Activated CD8-positive, alpha-beta memory T cell treated with anti-CD3 and anti-CD28 coated beads for 24 hours (primary cell): ENCODE results near the gene SLC12A3.
"Not testable (repeated sequence)": the region's sequence is repeated elsewhere in the genome, so short reads cannot be mapped to it uniquely, and the experiment has no call there.

Experiments used
- DNase-seq: peaks from one replicate; pipeline ENCODE4 v3.0.0-alpha.2; 2020

SLC12A3 gene

DNA sequence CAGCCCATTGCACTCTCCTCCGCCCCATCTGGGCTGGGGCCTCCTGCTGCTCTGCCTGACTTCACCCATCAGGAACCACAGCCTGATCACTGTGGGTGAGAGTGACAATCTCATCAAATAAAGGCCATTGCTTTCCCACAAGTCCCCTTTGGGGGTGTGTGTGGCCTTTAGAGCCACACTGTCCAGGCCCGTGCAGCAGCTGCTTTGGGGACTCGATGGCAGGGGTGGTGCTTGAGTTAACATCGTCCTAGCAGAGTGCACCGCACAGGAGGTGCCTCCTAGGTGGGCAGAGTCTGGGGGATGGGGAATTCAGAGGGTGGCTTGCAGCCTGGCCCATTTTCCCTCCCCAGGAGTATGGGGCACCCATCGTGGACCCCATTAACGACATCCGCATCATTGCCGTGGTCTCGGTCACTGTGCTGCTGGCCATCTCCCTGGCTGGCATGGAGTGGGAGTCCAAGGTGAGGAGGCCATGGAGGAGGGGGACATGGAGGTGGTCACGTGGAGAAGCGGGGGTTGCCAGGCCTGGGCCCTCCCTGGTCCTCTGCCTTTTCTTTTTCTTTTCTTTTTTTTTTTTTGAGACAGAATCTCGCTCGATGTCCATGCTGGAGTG lies 5.4 kb downstream of the SLC12A3 start:
- no peak for DNase-seq

- no peak for DNase-seq
Observed at GRCh38 chr16:56871172-56871593, 6.2 kb downstream of the SLC12A3 start.

DNA sequence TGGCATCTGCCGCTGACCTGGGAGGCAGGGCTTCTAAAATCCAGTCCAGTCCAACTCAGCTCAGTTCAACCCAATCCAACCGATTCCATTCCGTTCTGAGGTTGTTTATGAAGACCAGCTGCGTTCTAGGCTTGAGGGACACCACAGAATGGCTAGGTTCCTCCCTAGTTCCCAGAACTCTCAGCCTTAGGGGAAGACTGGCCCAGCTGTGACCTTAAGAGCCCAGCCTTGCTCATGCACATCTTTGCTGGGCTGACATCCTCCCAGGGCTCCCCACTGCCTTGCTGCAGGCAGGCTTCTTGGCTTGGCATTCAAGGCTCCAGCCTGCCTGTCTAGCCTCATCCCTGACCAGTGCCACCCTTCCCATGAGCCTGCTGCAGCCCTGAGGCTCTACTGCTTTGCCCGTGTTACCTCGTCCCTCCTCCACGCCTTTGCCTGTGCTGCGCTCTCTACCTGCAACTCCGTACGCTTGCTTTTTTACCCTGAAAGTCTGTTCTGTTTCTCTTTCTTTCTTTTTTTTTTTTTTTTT lies 7.9 kb downstream of the SLC12A3 start:
- no peak for DNase-seq

GRCh38 chr16:56874800-56875199 lies 9.8 kb downstream of the SLC12A3 start:
- DNase-seq: no peak

GRCh38 chr16:56876048-56876447 lies 11.0 kb downstream of the SLC12A3 start:
- no peak for DNase-seq

DNA sequence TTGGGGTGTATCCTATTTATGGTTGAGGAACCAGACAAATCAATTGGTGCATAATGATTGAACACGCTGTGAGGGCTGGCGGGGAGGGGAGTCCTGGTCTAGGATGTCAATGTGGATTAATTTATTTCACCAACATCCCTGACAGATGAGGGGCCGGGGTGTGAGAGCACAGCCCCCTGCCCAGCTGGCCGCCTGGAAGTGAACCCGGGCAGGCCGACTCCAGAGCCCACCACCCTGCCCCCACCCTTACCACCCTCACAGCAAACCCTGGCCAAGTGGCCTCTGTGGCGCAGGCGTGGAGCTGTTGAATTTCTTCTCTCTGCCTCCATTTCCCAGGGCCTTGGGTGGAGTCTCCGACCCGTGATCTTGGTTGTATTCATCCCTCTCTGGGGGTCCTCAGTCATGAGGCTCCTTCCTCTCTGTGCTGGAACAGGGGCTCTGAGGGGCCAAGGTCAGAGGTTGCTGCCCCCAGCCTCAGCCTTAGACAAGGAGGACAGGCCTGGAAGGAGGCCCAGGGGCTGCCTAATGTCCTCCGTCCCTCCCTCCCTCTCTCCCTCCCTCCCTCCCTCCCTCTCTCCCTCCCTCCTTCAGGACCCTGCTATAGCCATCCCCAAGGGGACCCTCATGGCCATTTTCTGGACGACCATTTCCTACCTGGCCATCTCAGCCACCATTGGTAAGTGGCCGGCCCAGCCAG lies 12.6 kb downstream of the SLC12A3 start:
- DNase-seq: no peak

DNA sequence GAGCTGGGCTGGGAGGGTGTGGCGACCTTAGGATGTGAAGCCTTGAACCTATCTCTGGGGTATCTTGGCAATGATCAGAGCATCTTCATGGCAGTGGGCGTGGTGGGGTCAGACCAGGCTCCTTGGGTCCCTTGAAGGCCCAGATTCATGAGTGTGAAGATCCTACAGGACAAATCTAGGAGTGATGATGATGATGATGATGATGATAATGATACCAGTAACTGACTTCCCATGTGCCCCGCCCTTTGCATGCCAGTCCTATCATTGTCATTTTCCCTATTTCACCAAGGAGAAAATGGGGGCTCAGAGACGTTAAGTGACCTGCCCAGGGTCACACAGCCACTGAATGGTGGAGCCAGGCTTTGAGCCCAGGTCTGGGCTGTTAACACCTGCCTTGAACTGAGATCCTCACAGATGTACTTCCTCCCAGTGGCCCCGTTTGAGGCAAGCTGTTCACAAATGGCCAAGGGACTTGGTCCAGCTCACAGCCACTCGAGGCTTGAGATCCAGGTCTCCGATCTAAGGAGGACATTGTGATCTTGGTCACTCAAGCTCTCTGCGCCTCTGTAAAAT lies 13.4 kb downstream of the SLC12A3 start:
- DNase-seq: no peak

DNA sequence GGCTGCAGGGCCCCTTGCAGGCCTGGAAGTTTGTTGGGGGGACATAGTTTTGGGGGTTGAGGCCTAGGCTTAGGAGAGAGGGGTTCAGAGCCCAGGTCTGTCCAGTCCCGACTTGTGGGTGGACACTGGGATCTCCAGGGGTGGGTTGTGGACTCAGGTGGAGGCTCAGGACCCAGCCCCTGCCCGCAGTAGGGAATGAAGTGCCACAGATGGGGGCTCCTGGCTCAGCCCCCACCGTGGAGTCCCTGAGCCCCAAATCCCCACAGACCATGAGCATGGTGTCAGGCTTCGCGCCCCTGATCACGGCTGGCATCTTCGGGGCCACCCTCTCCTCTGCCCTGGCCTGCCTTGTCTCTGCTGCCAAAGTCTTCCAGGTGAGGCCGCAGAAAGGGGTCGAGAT lies 14.3 kb downstream of the SLC12A3 start:
- DNase-seq: no peak

DNA sequence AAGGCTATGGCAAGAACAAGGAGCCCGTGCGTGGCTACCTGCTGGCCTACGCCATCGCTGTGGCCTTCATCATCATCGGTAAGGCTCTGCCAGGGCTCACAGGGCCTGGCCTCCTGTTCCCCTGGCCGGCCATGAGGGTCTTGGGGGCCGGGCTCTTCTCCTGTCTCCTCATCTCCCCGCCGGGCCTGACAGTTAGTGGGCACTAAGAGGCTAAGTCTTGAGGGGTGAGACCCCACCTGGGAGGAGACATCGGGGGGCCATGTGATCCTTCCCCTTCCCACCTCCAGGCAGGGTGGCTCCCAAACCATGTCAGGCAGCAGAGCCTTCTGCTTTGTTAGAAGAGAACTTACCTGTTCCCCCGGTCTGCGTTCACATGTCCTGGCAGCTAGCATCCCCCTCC lies 15.2 kb downstream of the SLC12A3 start:
- DNase-seq: no peak

DNA sequence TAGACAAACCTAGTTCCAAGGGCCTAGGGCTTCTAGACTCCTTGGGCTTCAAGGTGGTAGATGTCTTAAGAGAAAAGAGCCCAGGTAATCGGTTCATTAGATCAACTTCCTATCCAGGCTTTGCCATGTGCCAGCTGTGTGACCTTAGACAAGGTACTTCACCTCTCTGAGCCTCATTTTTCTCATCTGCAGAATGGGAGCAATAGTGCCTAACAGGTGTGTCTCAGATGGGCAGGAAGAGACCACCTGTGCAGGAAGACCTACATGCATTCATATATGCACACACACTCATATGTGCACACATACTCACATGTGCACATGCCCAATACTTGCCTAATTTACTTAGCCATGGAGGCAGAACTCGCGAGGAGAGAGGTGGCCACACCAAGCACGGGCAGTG lies 15.7 kb downstream of the SLC12A3 start:
- DNase-seq: no peak

GRCh38 chr16:56882077-56882800 lies 17.2 kb downstream of the SLC12A3 start:
- DNase-seq: no peak

DNA sequence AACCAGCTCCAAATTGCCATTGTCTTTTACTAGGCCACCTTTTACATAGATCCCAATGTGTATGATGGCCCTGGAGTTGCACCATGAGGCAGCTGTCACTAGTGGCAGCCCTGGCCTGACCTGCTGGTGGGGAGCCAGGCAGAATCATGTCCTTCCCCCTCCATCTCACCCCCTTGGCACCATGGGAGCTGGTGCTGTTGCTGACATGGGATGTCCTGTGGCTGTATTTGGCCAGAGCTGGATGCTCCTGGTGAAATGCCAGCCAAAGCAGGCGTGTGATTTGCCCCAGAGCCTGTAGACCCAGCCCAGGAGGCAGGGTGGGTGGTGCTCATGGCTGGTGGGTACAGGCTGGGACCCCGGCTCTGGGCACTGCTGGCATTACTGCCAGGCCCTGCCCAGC lies 18.6 kb downstream of the SLC12A3 start:
- no peak for DNase-seq

- DNase-seq: no peak
Observed at GRCh38 chr16:56884026-56884582, 19.1 kb downstream of the SLC12A3 start.

GRCh38 chr16:56884929-56885328 lies 19.9 kb downstream of the SLC12A3 start:
- DNase-seq: not testable (repeated sequence)

DNA sequence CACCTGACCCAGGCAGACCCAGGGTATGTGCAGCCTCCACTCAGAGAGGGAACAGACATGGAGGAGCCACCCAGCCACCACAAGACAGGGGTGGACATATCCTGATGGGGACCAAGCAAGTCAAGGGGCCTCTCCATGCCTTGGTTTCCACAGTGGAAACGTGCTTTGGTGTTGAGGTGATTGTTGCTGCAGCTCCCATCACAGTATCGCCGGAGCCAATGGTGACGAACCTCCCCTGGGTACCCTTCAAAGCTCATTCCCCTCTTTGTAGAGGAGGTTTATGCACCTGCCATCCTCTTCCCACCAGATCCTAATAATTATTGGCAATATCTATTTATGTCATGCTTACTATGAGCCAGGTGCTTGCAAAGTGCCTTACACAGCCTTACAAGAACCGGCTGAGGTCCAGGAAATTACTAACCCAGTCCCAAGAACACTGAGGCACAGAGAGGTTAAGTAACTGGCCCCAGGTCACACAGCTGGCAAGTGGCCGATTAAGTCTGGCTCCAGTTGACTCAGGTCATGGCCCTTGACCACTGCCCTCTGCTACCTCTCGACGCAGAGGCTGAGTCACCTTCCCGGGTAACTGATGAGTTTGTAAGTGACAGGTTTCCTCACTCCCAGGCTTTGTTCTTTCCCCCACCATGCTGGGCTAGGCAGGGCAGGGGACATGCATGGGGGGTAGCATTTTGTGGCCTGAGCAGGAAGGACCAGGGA lies 20.6 kb downstream of the SLC12A3 start:
- no peak for DNase-seq

DNA sequence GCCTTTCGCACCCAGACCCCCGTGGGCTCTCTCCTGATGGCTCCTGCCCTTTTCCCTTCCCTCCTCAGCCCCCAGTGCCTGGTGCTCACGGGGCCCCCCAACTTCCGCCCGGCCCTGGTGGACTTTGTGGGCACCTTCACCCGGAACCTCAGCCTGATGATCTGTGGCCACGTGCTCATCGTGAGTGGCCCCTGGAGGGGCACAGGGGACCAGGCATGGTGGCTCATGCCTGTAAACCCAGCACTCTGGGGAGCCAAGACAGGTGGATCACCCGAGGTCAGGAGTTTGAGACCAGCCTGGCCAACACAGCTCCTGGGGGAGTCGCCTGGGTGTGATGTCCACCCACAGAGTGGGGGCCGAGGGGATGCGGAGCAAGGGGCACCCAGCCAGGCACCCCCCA lies 21.3 kb downstream of the SLC12A3 start:
- no peak for DNase-seq

DNA sequence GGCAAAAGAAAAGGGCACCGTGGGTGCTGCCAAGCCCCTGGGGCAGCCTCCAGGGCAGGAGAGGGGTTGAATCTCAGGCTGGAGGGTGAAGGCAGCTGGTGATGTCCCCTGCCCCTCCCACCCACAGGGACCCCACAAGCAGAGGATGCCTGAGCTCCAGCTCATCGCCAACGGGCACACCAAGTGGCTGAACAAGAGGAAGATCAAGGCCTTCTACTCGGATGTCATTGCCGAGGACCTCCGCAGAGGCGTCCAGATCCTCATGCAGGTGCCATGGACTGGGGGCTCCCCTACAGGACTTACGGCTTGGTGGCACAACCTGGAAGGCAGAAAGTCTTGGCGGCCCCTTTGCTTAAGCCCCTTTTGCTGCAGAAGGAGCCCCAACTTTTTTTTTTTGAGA lies 21.8 kb downstream of the SLC12A3 start:
- DNase-seq: no peak

DNA sequence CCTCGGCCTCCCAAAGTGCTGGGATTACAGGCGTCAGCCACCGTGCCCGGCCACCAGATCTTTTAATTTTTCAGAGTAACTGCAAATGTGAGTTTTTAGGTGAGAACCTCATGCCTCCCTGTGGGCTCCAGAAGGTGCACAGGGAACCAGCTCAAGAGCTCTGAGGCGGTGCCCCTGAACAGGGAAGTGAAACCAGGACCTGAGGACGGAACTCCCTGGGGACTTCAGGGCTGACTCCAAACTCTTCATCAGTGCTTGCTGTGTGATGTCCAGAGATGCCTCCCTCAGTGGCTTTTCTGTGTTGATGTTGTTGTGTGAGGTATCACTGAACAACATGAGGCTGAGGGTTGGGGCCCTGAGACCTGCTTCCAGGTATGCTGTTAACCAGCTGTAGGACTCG lies 23.8 kb downstream of the SLC12A3 start:
- no peak for DNase-seq

DNA sequence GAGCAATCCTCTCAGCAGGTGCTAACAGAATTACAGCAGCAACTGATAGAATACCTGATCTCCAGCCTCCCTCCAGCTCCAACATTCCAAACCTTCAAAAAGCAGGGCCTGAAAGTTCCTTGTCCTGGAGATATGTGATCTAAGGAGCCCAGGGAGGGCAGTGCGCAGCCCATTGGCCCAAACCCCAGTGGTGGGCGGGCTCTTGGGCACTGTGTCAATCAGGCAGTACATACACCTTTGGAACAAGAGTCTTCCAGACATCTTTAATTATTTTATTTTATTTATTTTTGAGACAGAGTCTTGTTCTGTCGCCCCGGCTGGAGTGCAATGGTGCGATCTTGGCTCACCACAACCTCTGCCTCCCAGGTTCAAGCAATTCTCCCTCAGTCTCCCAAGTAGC lies 24.2 kb downstream of the SLC12A3 start:
- no peak for DNase-seq

DNA sequence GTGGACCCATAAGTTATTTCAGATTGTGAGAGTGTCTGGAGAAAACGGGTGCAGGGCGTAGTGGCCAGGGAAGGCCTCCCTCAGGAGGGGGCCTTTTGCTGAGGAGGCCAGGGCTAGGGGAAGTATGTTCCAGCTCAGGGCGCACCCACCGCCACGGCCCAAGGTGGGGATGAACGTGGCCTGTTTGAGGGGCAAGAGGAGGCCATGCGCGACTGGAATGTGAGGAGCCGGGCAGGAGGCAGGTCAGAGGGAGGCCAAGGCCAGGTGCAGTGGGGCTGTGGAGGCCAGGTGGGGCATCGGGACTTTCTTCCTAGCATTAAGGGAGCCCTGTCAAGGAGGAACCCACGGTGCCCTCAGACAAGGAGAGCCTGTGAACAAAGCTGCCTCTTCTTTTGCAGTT lies 26.7 kb downstream of the SLC12A3 start:
- DNase-seq: no peak

DNA sequence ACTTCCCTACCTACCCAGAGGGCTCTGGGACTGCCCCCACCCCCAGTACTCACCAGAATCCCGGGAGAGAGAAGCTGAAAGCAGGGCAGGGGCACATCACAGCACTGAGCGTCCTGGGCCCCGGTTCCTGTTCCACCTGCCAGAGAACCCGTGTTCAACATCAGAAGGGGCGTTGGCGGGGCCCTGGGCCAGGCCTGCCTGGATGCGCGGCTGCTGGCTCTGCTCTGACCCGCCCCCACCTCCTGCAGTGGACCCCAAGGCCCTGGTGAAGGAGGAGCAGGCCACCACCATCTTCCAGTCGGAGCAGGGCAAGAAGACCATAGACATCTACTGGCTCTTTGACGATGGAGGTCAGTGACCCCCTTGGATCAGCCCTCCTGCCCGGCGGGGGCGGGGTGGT lies 27.7 kb downstream of the SLC12A3 start:
- DNase-seq: no peak

DNA sequence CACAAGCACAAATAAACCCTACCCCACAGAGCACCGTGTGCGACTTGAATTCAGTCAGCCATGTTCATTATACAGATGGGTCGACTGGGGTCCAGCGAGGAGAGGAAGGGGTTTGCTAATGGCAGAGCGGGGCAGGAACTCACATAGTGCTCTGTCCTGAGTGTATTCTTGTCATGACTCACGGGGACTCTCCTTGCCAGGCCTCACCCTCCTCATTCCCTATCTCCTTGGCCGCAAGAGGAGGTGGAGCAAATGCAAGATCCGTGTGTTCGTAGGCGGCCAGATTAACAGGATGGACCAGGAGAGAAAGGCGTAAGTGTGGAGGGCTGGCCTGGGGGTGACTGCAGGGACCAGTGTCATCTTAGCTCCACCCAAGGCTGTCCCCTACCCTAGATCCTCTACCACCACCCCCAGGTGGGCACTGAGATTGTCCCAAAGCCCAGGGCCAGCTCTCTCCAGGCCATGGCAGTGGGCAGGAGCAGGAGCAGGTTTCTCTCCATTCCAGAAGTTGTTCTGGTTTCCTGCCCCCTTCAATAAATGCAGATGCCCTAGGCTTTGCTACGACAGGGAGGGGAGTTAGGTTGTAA lies 29.4 kb downstream of the SLC12A3 start:
- no peak for DNase-seq
